GM19397 (cell line): ENCODE data around the gene NPM1.
"Not testable (repeated sequence)": the region's sequence is repeated elsewhere in the genome, so short reads cannot be mapped to it uniquely, and the experiment has no call there.

Experiments used
- ATAC-seq: cut with Tn5 transposase; IDR thresholded peaks from one replicate; pipeline ENCODE4 v1.9.1; 2021; ENCODE audit warnings: mild to moderate bottlenecking, moderate library complexity; ENCODE audit not compliant: unreplicated experiment

NPM1 gene, protein sequence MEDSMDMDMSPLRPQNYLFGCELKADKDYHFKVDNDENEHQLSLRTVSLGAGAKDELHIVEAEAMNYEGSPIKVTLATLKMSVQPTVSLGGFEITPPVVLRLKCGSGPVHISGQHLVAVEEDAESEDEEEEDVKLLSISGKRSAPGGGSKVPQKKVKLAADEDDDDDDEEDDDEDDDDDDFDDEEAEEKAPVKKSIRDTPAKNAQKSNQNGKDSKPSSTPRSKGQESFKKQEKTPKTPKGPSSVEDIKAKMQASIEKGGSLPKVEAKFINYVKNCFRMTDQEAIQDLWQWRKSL

DNA sequence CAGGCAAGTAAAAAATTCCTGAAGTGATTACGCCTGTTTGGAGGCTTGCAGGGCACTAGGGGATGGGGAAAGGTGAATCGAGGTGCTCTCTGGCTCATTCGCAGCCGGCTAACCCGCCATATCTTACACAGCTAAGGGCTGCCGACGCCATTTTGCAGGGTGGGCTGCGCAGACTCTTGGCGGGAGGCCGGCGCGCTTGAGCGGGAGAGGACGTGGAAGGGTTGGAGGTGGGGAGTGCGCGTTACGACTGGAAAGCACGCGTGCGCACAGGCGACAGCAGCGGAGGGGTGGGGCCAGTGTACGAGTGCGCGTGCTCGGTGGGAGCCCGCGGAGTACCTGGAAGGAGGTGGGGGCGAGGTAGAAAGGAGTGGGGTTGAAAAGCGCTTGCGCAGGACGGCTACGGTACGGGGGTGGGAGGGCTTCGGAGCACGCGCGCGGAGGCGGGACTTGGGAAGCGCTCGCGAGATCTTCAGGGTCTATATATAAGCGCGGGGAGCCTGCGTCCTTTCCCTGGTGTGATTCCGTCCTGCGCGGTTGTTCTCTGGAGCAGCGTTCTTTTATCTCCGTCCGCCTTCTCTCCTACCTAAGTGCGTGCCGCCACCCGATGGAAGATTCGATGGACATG is at the start of gene NPM1:
TSS of gene NPM1 (plus strand) at position 505 of the 625 bp plus-strand sequence. CDS start at position 605, 100 bp downstream.
- ATAC-seq, result peak; percentile 85

DNA sequence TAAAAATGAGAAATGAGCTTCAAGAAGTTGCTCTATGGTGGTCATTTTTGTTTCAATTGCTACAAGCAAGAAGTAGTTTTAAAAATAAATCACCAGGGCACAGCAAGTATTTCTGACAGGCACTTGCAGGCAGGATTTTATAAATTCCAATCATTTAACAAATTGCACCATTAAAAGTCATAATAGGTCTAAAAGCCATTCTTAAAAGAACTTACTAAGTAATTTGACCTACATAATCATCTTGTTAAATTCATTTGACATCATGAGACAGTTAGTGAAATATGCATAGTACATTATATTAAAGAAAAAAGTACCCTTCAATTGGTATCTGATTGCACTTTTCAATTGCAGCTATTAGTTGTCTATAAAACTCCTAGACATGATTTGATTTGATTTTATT is 47.6 kb upstream of the NPM1 start:
- no peak for ATAC-seq

DNA sequence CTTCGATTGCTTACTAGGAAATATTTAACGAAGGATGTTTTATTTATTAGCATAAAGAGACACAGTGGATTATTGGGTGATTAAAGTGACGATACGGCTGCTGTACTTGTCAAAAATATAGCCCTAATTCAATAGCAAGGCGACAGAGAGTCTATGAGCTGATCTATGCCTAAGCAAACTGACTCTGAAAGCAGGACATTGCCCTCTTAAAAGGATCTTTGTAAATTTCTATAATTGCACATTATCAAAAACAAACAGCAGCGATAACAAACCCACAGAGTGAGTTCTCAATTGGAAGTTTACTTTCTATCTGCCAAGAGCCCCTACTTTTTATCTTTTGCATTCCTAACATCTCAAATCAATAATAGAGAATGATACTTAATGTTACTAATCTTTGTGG is 47.2 kb upstream of the NPM1 start:
- no peak for ATAC-seq

DNA sequence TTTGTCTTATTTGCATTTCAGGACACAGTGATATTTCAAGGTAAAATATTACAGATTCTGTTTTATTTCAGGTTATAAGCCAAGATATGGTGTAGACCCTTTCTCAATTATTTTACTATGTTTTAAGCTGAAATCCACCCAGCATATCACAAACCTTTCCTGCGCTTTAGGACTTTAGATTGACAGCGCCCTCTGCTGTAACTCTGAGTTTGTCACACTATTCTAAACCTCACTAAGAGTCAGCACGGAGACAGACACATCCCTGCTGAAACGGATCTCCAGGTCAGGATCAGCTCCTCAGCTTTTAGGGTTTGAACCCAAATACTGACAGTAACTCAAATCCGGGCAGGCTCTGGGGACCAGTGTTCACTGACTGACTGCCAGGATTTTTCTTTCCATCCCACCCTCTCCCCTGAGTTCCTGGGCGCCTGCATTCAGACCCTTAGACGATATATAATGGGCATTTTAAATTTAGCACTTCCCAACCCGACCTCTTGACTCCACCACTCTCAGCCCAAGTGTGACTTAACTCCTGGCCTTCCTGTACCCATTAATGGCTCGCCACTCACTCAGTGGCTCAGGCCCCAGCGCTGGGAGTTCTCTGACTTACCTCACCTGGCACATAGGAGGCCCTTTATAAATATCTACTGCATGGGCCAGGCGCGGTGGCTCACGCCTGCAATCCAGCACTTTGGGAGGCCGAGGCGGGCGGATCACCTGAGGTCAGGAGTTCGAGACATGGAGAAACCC is 45.1 kb upstream of the NPM1 start:
- no peak for ATAC-seq

DNA sequence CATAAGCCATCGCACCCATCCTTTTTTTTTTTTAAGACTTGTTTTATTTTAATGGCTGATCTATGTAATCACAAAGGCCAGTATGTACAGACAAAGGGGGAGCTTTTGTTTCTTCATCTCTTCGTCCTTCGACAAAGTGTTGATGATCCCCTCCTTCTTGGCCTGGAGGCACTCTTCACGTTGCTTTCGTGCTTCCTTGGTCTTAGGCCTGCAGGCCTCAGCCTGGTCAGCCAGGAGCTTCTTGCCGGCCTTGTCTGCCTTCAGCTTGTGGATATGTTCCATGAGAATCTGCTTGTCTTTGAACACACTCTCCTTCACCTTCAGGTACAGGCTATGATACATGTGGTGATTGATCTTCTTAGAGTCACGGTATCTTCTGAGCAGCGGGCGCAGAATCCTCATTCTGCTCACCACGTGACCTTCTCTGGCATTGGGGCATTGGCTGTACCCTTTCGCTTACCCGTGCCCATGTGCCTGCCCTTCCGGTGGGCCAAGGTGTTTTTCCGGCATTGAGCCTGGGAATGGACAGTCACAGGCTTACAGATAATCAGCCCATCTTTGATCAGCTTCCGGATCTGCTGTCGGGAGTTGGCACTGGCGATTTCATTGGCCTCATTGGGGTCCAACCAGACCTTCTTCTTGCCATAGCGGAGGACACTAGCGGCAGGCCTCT is 42.6 kb upstream of the NPM1 start:
- no peak for ATAC-seq

DNA sequence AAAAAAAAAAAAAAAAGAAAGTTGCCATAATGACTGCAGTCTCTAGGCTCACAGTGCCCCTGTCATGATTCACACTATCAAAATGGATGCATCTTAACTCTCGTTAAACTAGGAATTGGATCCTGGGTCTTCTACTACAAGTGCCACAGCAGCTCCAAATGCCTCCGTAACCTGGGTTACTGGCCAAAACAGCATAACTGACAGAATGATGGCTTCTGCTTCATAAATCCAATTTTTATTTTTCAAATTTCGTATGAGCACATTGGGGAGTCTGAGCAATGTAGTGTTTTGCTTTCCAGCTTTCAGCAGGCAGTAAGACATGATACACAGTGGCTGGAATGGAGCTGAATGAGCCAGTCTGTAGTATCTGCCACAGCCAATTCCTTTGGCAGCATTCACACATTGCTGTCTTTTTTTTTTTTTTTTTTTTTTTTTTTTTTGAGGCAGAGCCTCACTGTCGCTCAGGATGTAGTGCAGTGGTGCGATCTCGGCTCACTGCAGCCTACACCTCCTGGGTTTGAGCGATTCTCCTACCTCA is 36.0 kb upstream of the NPM1 start:
- no peak for ATAC-seq

DNA sequence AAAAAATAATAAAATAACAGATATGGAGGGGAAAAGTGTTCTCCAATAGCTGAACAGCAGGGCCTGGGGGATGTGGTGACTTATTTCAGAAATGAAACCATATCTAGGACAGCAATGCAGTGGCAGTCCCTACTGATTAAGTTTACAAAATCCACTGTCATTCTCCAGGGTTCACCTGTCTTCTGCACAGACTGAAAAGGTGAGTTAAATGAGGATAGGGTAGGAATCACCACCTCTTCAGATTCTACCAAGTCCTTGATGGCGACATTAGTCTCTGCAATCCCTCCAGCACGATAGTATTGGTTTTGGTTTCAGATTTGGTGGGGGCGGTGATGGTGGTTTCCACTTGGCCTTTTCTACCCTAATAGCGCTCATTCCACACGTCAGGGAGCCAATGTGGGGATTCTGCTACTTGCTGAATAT is 32.3 kb upstream of the NPM1 start:
- peak; percentile 87 for ATAC-seq

DNA sequence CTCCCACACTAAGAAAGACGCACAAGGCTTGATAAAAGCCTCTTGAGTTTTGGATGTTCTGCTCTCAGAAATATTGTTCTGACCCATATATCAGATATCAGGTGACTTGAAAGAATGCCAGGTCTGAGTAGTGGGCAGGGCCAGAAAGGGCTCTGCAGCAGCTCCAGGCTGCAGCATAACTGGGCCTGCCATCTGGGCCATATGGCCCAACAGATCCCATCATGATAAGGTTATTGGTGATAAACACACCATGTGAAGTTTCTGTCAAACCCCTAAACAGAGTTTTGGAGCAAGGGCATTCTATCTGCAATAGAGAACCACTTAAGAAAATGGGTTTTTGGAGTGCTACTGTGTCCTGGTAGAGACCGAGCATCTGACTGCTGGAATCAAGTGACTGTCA is 29.8 kb upstream of the NPM1 start:
- no peak for ATAC-seq

DNA sequence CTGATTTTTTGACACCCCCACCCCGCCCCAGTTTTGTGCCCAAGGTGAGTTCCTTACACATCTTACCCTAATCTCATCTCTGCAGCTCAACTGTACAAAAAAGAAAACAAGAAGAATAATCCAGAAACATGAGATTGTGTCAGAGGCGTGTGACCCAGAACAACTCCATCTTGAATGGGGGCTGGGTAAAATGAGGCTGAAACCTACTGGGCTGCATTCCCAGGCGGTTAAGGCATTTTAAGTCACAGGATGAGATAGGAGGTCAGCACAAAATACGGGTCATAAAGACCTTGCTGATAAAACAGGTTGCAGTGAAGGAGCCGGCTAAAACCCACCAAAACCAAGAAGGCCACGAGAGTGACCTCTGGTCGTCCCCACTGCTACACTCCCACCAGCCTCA is 26.5 kb upstream of the NPM1 start:
- not testable (repeated sequence) for ATAC-seq

DNA sequence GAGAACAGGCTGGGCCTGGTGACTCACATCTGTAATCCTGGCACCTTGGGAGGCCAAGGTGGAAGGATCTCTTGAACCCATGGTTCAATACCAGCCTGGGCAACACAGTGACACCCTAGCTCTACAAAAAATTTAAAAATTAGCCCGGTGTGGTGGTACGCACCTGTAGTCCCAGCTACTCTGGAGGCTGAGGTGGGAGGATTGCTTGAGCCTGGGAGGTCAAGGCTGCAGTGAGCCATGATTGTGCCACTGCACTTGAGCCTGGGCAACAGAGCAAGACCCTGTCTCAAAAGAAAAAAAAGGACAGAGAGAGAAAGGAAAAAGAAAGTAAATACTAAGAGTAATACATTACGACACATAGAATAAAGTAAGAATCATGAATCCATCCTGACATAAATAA is 24.4 kb upstream of the NPM1 start:
- not testable (repeated sequence) for ATAC-seq

DNA sequence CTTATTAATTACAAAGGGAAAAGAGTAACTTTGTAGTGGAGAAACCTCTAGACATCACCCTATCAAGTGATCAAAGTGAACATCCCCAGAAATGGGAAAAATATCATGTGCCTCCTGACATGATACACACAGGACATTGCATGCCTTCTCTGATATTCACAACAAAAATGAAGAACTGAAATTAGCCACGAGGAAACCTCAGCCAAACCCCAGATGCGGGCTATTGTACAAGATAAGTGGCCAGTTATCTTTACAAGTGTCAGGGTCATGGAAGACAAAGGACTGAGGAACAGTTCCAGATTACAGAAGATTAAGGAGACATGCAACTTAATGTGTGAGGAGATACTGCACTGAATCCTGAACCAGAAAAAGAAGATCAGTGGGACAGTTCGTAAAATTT is 23.8 kb upstream of the NPM1 start:
- ATAC-seq, result no peak

DNA sequence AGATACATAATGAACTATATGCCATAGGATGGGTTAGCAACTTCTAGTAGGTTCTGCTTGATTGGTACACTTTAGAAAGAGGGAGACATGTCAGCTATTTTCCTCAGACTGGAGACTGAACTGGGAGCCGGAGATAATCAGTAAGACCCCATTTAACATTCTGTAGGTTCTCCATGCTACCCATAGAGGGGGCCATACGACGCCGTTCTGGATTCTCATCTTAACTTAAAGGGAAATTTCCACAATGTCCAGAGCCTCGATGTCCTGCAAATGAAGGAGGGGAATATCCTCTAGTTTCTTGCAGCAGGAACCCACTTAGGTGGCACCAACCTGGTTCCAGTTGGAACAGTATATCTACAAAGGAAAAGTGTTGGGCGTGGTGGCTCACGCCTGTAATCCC is 22.3 kb upstream of the NPM1 start:
- ATAC-seq, result no peak

DNA sequence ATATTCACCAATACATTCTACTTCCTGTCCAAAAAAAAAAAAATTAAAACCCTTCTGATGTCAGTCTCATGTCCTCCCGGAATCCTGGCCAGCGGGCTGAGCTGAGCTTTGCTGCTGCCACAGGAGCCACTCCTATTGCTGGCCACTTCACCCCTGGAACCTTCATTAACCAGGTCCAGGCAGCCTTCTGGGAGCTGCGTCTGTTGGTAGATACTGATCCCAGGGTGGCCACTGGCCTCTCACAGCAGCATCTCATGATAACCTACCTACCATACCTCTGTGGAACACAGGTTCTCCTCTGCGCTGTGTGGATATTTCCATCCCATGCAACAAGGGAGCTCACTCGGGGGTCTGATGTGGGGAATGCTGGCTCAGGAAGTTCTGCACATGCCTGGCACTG is 21.0 kb upstream of the NPM1 start:
- no peak for ATAC-seq

DNA sequence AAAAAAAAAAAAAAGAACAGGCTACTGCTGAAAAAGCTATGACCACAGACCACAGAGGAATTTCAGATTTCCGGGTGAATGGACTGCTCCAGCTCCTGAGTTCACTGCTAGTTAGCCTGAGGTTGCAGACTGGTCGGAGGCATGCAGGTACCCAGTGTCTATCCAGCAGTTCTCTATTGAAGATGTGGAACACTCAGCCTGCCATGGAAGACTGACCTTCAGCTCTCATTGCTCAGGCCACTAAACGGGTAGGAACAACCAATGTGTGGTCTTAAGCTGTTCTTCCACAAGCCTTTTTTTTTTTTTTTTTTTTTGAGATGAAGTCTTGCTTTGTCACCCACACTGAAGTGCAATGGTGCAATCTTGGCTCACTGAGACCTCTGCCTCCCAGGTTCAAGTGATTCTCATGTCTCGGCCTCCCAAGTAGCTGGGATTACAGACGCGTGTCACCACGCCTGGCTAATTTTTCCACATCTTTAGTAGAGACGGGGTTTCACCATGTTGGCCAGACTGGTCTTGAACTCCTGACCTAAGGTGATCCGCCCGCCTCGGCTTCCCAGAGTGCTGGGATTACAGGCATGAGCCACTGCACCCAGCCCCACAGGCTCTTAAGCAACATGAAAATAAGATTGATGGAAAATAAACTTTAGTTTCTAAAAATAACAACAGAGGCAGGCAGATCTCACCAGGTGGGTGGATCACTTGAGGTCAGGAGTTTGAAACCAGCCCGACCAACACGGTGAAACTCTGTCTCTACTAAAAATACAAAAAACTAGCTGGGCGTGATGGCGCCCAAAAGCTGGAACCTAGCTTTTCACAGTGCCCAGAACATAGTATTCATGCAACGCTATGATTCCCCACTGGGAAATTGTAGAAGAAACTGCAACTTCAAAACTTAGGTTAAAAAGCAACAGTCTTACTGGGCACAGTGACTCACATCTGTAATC is 20.0 kb upstream of the NPM1 start:
- ATAC-seq, result no peak

DNA sequence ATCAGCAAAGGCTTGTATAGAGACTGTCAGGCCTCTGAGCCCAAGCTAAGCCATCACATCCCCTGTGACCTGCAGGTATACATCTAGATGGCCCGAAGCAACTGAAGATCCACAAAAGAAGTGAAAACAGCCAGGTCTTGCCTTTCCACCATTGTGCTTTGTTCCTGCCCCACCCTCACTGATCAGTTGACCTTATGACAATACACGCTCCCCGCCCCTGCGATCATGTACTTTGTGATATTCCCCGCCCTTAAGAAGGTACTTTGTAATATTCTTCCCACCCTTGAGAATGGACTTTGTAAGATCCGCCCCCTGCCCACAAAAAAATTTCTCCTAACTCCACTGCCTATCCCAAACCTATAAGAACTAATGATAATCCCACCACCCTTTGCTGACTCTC is 18.6 kb upstream of the NPM1 start:
- no peak for ATAC-seq

DNA sequence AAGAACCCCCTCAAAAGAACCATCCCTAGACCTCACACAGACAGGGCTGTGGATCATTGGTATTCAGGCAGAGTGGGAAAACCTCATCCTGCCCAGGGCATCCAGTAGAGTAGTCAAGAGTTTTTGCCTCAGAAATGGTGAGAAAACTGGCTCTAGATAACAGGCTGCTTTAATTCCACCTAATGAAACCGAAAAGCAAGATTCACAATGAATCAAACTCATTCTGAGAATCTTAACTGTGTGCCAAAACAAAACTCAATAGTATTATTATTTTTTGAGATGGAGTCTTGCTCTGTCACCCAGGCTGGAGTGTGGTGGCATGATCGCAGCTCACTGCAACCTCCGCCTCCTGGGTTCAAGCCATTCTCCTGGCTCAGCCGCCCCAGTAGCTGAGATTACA is 17.8 kb upstream of the NPM1 start:
- ATAC-seq, result no peak

DNA sequence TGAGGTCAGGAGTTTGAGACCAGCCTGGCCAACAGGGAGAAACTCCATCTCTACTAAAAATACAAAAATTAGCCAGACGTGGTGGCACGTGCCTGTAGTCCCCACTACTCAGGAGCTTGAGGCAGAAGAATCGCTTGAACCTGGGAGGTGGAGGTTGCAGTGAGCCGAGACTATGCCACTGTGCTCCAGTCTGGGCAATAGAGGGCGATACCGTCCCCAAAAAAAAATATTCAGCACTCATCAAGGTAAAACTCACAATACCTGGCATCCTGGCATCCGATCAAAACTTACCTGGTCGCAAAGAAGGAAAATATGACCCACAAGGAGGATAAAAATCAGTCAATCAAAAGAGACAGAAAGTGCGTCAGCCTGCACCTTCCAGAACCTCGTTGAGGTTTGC is 16.8 kb upstream of the NPM1 start:
- not testable (repeated sequence) for ATAC-seq

DNA sequence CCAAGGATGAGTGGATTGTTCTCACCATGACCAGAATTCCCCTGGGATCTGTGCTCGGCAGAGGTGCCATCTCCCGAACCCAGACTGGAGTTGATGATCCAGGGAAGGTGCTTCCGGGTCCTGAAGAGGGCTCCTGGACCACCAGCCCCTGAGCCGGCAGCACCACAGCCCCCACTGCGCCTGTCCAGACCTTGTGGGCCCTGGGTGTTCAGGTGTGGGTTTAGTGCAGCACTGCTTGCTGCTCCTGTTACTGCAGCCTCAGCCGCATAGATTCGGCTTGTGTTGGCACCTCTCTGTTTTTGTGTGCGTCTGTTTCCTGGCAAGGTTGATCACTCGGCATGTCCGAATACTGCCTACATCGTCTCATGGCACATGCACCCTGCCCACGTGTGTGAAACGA is 16.3 kb upstream of the NPM1 start:
- no peak for ATAC-seq

DNA sequence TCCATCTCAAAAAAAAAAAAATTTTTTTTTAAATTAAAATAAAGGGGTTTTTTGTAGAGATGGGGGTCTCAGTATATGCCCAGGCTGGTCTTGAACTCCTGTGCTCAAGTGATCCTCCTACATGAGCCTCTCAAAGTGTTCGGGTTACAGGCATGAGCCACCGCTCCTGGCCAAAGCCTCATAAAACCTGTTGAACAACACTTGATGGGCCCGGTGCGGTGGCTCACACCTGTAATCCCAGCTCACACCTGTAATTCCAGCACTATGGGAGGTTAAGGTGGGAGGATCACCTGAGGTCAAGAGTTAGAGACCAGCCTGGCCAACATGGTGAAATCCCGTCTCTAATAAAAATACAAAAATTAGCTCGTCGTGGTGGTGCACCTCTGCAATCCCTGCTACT is 7.7 kb upstream of the NPM1 start:
- no peak for ATAC-seq

DNA sequence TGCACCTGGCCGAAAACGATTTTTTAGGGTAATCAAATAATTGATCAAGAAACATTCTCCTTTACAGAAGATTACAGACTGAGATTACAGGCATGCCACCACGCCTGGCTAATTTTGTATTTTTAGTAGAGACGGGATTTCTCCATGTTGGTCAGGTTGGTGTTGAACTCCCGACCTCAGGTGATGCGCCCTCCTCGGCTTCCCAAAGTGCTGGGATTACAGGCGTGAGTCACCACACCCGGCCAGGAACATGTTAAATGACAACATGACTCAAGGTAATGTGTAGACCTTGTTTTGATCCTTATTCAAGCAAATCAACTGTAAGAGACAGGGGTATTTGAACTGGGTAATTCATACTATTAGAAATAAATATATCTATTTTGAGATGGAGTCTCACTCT is 3.2 kb upstream of the NPM1 start:
- ATAC-seq, result not testable (repeated sequence)
